GM18498 (cell line): ENCODE measurements around the gene TYR.
"Not testable (repeated sequence)": the region's sequence is repeated elsewhere in the genome, so short reads cannot be mapped to it uniquely, and the experiment has no call there.

Experiments
- ATAC-seq: cut with Tn5 transposase; IDR thresholded peaks from one replicate; pipeline ENCODE4 v1.9.1; 2021; ENCODE audit warnings: mild to moderate bottlenecking, moderate library complexity; ENCODE audit not compliant: unreplicated experiment

TYR gene

GRCh38 chr11:89177691-89178231, at the start of gene TYR:
Gene TYR, plus strand, starts transcription at chr11:89177875. Its CDS starts 79 bp downstream, at chr11:89177954.
- ATAC-seq, result no peak

DNA sequence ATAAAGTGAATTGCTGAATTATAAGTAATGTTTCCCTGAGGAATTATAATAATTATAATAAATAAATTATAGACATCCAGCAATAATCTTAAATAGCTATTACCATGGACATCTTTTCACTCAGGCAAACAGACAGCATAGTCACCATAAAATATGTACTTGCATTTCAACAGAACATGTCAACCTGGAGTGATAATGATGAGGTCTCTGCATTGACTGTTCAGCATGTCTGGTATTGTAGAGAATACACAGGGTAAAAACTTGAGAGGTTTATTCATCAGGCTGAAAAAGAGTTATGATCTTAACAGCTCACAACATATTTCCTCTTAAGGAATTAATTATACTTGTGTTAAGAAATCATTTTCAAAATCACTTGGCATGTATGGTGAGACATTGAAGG, 41.1 kb upstream of the TYR start:
- ATAC-seq, result no peak

- ATAC-seq, result no peak
These were observed 30.4 kb upstream of the TYR start for GRCh38 chr11:89147229-89147628.

GRCh38 chr11:89159974-89160373, 17.7 kb upstream of the TYR start:
- ATAC-seq, result no peak

DNA sequence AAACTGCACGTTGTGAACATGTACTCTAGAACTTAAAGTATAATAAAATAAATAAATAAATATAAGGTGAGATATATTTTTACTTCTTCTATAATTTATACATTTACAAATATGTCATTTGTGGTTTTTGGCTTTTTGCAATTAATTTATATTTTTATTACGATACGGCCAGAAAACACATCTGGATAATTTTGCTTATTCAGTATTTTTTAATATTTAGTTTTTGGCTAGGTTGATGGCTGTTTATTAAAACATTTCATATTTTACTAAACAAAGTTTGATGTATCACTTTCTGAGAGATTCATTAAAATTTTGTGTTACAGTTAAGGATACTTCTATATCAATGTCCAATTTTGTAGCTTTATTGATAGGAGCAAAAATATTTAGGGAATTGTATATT, 15.7 kb upstream of the TYR start:
- ATAC-seq, result no peak

DNA sequence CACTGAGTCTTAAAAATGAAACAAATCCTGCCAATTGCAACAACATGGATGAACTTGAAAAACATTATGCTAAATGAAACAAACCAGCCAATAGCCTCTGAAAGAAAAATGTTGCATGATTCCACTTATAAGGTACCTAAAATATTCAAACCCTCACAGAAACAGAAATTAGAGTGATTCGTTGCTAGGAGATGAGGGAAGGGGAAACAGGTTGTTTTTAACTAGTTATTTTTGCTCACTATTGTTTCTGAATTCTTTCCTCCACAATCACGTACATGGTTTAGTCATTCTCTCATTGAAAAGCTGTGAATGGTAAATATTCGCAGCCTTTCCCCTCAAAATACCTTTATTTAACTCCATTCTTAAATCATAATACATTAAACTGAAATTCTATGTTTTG, 14.0 kb upstream of the TYR start:
- no peak for ATAC-seq

DNA sequence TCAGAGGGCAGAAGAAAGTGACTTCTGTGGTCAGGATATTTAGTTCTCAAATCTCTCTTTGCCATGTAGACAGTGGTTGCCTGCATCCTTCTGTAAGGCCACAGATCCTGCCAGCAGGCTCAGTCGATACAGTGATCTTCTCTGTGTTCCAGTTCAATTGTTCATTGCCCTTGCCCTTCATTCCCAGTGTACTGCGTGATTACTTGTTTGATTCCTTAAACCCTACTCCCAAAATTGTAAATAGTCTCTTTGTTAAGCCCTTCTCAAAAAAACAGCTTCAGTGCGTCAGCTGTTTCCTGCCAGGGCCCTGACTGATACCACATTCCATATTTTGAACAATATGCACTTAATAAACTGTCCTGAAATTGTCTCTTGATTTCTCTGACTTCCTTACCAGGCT, 9.3 kb upstream of the TYR start:
- ATAC-seq, result no peak

- ATAC-seq, result no peak
These were observed 1.9 kb upstream of the TYR start for GRCh38 chr11:89175796-89176195.

DNA sequence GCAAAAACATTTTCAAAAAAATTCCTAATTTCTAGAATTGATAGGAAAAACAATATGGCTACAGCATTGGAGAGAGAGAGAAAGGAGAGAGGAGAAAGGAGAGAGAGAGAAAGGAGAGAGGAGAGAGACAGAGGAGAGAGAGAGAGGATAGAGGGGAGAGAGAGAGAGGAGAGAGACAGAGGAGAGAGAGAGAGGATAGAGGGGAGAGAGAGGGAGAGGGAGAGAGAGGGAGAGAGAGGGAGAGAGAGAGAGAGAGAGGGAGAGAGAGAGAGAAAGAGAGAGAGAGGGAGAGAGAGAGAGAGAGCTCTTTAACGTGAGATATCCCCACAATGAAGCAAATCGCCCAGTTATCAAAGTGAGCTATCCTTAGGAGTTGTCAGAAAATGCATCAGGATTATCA, 737 bp upstream of the TYR start:
- ATAC-seq, result no peak

- no peak for ATAC-seq
These were observed 3.4 kb downstream of the TYR start for GRCh38 chr11:89181111-89181510.

DNA sequence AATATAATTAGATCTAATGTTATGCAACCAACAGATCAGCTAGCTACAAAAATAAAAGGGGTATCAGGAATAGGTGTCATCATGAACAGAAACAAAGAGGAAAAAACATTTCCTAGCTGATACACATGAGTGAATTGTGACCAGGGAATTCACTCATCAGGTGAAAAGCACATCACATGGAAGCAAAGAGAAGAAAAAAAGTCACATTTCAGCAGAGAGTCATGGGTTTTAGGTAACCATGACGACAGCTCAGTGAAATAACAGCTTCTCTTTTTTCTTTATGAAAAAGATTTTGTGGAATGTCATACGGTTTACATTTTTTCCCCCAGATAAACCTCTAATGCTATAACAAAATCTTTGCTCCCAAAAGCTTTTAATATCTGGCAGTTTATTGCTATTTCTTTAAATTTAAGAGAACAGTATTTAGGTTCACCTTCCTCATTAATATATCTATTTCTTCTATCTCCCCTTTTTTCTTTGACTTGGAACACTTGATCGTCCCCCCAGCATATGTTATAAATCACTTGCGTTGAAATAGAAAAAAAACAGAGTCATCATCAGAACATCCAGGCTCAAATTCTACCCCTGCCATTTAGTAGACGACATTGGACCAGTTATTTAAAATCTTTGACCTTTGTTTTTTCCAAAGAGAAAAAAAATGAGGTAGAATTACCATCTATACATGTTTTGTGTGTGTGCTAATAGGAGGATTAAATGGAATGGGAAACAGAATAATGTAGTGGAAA, 5.3 kb downstream of the TYR start:
- no peak for ATAC-seq

GRCh38 chr11:89184021-89184420, 6.3 kb downstream of the TYR start:
- no peak for ATAC-seq

GRCh38 chr11:89189776-89190175, 12.1 kb downstream of the TYR start:
- ATAC-seq, result no peak

- ATAC-seq, result no peak
These were observed 23.5 kb downstream of the TYR start for GRCh38 chr11:89201138-89201537.

DNA sequence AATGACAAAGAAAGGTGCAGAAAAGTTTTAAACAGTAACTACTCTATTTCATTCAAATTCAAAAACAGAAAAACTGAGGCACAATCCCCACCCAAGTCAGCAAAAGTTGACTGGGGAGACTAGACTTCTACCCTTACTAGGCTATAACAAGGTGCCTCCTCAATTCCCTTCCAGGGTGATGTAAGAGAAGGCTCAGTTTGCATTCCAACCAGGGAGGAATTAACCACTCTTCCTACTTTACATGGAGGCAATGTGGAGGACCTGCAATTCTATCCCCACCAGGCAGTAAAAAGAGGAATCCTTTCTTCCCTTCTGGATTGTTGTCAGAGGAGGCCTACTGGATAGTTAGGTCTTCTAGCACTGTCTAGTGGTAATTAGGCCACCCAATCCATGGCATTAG, 26.1 kb downstream of the TYR start:
- ATAC-seq, result no peak

DNA sequence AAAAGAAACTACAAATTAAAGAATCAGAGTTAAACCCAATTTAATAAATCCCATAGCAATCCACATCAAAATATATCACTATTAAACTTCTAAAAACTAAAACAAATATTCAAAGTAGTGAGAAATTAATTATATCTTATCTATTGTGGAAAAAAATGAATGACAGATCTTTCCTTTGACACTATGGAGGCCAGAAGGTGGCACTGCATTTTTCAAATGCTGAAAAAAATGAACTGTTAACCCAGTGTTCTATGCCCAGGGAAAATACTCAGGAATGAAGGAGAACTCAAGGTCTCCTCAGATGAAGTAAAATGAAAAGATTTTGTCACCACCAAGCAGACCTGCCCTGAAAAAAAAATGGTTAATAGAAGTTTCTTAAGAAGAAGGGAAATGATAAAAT, 27.7 kb downstream of the TYR start:
- ATAC-seq, result no peak

DNA sequence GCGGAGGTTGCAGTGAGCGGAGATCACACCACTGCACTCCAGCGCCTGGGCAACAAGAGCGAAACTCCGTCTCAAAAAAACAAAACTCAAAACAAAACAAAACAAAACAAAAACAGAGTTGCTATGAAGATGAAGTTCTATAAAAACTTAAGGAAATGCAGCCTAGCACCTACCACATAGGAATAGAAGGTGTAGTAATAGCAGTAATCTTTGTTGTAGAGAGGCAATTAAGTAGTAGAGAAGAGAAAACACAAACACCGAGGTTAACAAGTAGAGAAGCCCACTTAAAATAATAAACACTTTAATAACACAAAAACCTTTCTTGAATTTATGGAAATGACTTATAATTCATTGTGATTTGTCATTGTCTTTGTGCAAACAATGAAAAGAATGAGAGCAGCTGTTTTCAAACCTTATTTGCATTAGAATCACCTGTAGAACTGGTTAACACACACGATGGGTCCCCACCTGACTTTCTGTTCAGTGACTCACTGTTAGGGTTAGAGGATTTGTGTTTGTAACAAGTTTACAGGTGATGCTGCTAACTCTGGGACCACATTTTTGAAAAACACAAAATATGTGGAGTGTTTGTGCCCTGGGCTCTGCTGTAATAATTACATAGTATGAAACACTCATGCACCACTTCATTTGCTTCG, 43.1 kb downstream of the TYR start:
- ATAC-seq, result no peak

- ATAC-seq, result no peak
These were observed 57.4 kb downstream of the TYR start for GRCh38 chr11:89235083-89235482.

DNA sequence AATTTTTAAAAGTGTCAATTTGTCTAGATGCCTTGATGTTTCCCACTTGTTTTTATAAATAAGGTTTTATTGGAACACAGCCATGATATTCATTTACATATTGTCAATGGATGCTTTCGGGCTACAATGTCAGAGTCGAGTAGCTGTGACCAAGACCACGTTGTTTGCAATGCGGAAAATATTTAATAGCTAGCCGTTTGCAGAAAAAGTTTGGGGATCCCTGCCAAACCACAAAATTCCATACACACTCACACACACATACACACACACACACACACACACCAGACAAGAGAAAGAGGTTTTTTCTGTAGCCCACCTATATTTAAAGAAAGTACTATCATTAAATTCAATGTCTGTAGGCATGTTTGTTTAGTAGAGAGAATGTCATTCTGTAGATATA, 58.3 kb downstream of the TYR start:
- no peak for ATAC-seq

- not testable (repeated sequence) for ATAC-seq
These were observed 69.3 kb downstream of the TYR start for GRCh38 chr11:89247007-89247406.

- ATAC-seq, result no peak
These were observed 71.5 kb downstream of the TYR start for GRCh38 chr11:89249196-89249595.

- not testable (repeated sequence) for ATAC-seq
These were observed 83.8 kb downstream of the TYR start for GRCh38 chr11:89261483-89261882.
